Right atrium auricular region (tissue), 2 donors: ENCODE results near the gene TUBB4B. TPM values are rescaled to one million over a fixed set of nuclear protein-coding genes. Genes with fewer than 3 reads are reported as not detected.

Experiments
- DNase-seq: peaks from one replicate; pipeline ENCODE4 v3.0.0-alpha.2; 2019; ENCODE audit warnings: low spot score
- H3K27ac ChIP-seq, 2 donors: fragments of 200-600 bp; sonication (generic); 1 replicate in 1 of 2; 2 replicates in 1 of 2; pipeline ENCODE4 v1.5.1; 2016 to 2019
- H3K27me3 ChIP-seq, 2 donors: fragments of 200-600 bp; sonication (generic); one replicate each; pipeline versions ENCODE4 v1.5.1 to v1.6.0; 2017 to 2019
- H3K36me3 ChIP-seq: fragments of 200-600 bp; sonication (generic); one replicate; pipeline ENCODE4 v1.5.1; 2016
- H3K4me1 ChIP-seq, 2 donors: fragments of 200-600 bp; sonication (generic); one replicate each; pipeline versions ENCODE4 v1.5.1 to v1.6.0; 2017 to 2019
- H3K4me3 ChIP-seq, 2 donors: fragments of 200-600 bp; sonication (generic); 1 replicate in 1 of 2; 2 replicates in 1 of 2; pipeline ENCODE4 v1.5.1; 2017 to 2019; ENCODE audit warnings: mild to moderate bottlenecking in 1 of 2, moderate library complexity in 1 of 2
- H3K9me3 ChIP-seq, 2 donors: fragments of 200-600 bp; sonication (generic); one replicate each; pipeline ENCODE4 v1.5.1; 2019
- CTCF ChIP-seq, 2 donors: fragments of 200-600 bp; sonication (generic); IDR thresholded peaks; one replicate each; pipeline ENCODE4 v1.5.1; 2019; ENCODE audit warnings: antibody characterized with exemption in 2 of 2
- total RNA-seq, 2 donors: library from RNA; depleted of rRNA; stranded (reverse); fragments of >200 nt; gene quantifications; one replicate each; pipeline ENCODE4 v1.1.0, GENCODE V29; 2016

The TUBB4B gene
- total RNA-seq, 2 donors from 2014 or later = 310 to 394 TPM

DNA sequence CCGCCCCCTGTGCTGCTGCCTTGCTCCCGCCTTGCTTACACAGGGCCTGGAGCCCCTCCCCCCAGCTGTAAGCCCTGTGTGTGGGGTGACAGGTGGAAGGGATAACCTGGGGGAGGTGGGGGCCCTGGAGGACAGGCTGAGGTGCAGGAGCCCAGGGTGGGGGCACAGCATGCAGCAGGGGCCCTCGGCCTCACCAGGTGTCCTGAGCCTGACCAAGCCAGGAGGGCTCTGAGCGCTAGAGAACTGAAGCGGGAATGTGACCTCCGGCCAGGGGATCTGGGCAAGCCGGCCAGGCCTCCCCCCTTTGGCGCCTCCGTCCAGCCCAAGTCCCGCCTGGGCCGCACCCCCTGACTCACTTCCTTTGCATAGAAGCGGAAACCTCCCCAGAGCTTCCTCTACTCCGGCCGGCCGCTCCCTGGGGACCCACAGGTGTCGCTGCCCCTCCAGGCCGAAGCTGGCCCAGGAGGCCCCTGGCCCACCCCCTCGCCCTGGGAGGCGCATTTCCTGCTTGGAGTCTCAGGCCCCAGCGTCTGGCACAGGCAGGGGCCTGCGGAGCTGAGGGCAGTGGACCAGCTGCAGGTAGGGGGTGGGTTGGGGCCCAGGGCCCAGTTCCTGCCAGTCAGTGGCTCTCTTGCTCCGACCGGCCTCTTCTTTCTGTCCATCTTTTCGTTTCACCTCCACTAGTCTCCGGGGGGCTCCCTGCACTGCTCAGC is 36.4 kb downstream of the TUBB4B start, which contains the start of gene TOR4A:
Gene TOR4A (plus strand): TSS at position 398 of the 713 bp plus-strand sequence. CDS start 964 bp downstream, outside the sequence.
- H3K36me3 ChIP-seq = peaks cover 9% of the 10 kb centered on the region
- peak; percentile 88 for DNase-seq
- H3K9me3 ChIP-seq = no peaks in the 10 kb centered on the region
- H3K4me3 ChIP-seq = peak within 1 kb of the TSS; percentile 33 to 54
- TF ChIP-seq CTCF (IDR thresholded peaks at IDR 0.05) = peak in 1 of 2 donors; percentile 16
- peaks cover 0 to 64% of the 10 kb centered on the region in 2 donors for H3K4me1 ChIP-seq
- peak within 1 kb of the TSS; percentile 83 to 94 for H3K27ac ChIP-seq
- no peaks in the 10 kb centered on the region for H3K27me3 ChIP-seq

GRCh38 chr9:137278061-137278701 is 37.1 kb downstream of the TUBB4B start:
- Histone ChIP-seq H3K4me1 (peaks cover 0 to 61% of the 10 kb centered on the region in 2 donors), H3K27ac (peak overlapping the region; percentile 83 to 94), H3K4me3 (peak overlapping the region; percentile 33 to 54), H3K9me3 (no peaks in the 10 kb centered on the region), H3K36me3 (peaks cover 2% of the 10 kb centered on the region), H3K27me3 (no peaks in the 10 kb centered on the region)
- DNase-seq = no peak
- no peak for TF ChIP-seq CTCF (IDR thresholded peaks at IDR 0.05)

GRCh38 chr9:137278721-137279711 is 37.9 kb downstream of the TUBB4B start:
- H3K36me3 ChIP-seq = no peaks in the 10 kb centered on the region
- H3K27me3 ChIP-seq = no peaks in the 10 kb centered on the region
- peaks cover 0 to 58% of the 10 kb centered on the region in 2 donors for H3K4me1 ChIP-seq
- H3K9me3 ChIP-seq = no peaks in the 10 kb centered on the region
- H3K4me3 ChIP-seq = peak overlapping the region; percentile 33 to 54
- H3K27ac ChIP-seq = peak overlapping the region in 1 of 2 donors; percentile 94
- DNase-seq = no peak
- TF ChIP-seq CTCF (IDR thresholded peaks at IDR 0.05) = no peak

DNA sequence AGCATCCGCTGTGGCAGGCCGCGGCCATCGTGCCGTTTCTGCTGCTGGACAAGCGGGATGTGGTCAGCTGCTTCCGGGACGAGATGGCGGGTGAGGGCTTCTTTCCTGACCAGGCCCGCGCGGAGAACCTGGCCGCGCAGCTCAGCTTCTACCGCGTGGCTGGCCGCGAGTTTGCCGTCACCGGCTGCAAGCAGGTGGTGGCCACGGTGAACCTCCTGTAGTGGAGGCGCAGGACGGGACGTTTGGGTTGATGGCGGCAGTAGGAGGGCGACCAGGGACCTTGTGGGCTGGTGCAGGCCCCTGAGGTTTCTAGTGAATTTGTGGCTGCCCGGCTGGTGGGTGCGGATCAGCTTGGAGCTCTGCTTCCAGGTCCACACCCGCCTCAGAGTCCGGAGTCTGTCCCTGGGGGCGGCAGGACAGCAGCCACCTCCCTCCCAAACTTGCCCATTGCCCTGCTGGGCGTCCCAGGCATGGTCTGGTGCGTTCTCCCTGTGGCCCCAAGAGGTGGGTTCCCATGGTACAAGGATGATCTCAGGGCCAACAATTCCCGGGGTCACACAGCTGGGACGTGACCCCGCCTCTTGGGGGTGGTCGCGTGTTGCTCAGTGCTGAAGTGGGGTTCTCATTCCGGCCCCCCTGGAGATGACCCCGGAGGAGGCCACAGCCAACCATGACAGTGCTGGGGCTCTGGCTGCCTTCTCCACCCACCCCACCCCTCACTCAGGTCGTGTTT is 38.8 kb downstream of the TUBB4B start:
- Histone ChIP-seq H3K27me3 (no peaks in the 10 kb centered on the region), H3K27ac (no peak overlapping the region), H3K9me3 (no peaks in the 10 kb centered on the region), H3K4me1 (peaks cover 0 to 49% of the 10 kb centered on the region in 2 donors), H3K4me3 (no peak overlapping the region), H3K36me3 (no peaks in the 10 kb centered on the region)
- no peak for TF ChIP-seq CTCF (IDR thresholded peaks at IDR 0.05)
- DNase-seq = no peak
